Uterus (tissue), 4 donors: Measurements from ENCODE around the gene CPNE4. TPM values are rescaled to one million over a fixed set of nuclear protein-coding genes. Genes with fewer than 3 reads are reported as not detected.

Experiments used
- DNase-seq, 2 donors: peaks; one replicate each; pipeline ENCODE4 v3.0.0-alpha.2; 2019 to 2020
- H3K27ac ChIP-seq, 2 donors: fragments of 200-600 bp; sonication (generic); 1 replicate in 1 of 2; 2 replicates in 1 of 2; pipeline ENCODE4 v1.5.1; 2016 to 2018
- H3K27me3 ChIP-seq, 2 donors: fragments of 200-600 bp; sonication (generic); one replicate each; pipeline ENCODE4 v1.5.1; 2018 to 2019; ENCODE audit warnings: control low read depth in 1 of 2
- H3K36me3 ChIP-seq, 2 donors: fragments of 200-600 bp; sonication (generic); one replicate each; pipeline ENCODE4 v1.5.1; 2019; ENCODE audit warnings: control low read depth in 1 of 2
- H3K4me1 ChIP-seq, 2 donors: fragments of 200-600 bp; sonication (generic); one replicate each; pipeline ENCODE4 v1.5.1; 2018 to 2019; ENCODE audit warnings: control low read depth in 1 of 2
- H3K4me3 ChIP-seq, 2 donors: fragments of 200-600 bp; sonication (generic); 1 replicate in 1 of 2; 2 replicates in 1 of 2; pipeline ENCODE4 v1.5.1; 2018 to 2019; ENCODE audit warnings: mild to moderate bottlenecking in 1 of 2
- H3K9me3 ChIP-seq, 2 donors: fragments of 200-600 bp; sonication (generic); one replicate each; pipeline ENCODE4 v1.5.1; 2019; ENCODE audit warnings: control low read depth in 1 of 2
- POLR2A ChIP-seq, 2 donors: fragments of 450-650 bp; IDR thresholded peaks; one replicate each; pipeline ENCODE4 v1.6.1; 2016; ENCODE audit warnings: antibody characterized with exemption in 2 of 2, mild to moderate bottlenecking in 1 of 2, moderate library complexity in 1 of 2
- intact Hi-C: fragments of 100-400 bp; cut with DNase I; formaldehyde crosslinking; loops from one replicate; pipeline ENCODE4 v1.15.1; 2023; ENCODE audit warnings: low total_unique reads
- microRNA-seq: library from miRNA; unstranded; fragments of <30 nt; microRNA quantifications from one replicate; pipeline ENCODE4, GENCODE V29; 2016; ENCODE audit warnings: borderline microRNAs expressed, borderline replicate concordance
- small RNA-seq: library from RNA; depleted of rRNA; stranded (forward); fragments of <200 nt; gene quantifications from one replicate; pipeline ENCODE3, GENCODE V24; 2016
- total RNA-seq, 4 donors: library from RNA; depleted of rRNA in 3 of 4; stranded (reverse); fragments of >200 nt in 3 of 4; gene quantifications; one replicate each; pipeline versions ENCODE4 v1.1.0 to v1.2.4, GENCODE V29; 2014 to 2023
- TF ChIP-seq, protein P1 (sequence below), 4 experiments: fragments of 200-600 bp in 2 of 4; fragments of 450-650 bp in 2 of 4; sonication (generic) in 2 of 4; IDR thresholded peaks; one replicate each; pipeline ENCODE4 v1.5.1; 2016 to 2019; ENCODE audit warnings: antibody characterized with exemption in 4 of 4, mild to moderate bottlenecking in 2 of 4, moderate library complexity in 1 of 4
- donor health status: DM: yes; HTN: yes; CAD: no.

CPNE4 gene
- total RNA-seq, 4 donors from 2014 or later = 0.35 TPM; not detected in 3

DNA sequence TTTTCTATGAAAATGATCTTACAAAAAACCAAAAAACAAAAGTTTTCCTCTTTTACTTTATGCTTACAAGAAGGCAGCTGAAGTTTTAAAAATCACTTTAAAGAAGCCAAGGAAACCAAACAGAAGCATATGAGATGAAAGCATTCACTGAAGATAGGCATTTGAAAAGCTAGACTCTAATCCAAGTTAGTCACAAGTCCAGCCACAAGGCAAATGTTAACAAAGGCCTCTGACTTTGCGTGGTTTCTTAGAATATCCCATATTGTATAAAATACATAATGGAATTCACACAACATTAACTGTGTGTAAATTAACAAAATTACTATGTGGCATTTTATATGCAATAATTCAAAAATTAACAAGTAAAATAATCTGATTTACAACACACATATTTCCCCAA lies 549.7 kb downstream of the CPNE4 start:
- TF ChIP-seq, protein P1, sequence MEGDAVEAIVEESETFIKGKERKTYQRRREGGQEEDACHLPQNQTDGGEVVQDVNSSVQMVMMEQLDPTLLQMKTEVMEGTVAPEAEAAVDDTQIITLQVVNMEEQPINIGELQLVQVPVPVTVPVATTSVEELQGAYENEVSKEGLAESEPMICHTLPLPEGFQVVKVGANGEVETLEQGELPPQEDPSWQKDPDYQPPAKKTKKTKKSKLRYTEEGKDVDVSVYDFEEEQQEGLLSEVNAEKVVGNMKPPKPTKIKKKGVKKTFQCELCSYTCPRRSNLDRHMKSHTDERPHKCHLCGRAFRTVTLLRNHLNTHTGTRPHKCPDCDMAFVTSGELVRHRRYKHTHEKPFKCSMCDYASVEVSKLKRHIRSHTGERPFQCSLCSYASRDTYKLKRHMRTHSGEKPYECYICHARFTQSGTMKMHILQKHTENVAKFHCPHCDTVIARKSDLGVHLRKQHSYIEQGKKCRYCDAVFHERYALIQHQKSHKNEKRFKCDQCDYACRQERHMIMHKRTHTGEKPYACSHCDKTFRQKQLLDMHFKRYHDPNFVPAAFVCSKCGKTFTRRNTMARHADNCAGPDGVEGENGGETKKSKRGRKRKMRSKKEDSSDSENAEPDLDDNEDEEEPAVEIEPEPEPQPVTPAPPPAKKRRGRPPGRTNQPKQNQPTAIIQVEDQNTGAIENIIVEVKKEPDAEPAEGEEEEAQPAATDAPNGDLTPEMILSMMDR (IDR thresholded peaks at IDR 0.05) = no peak
- no peak for TF ChIP-seq POLR2A (IDR thresholded peaks at IDR 0.05)
- H3K4me3 ChIP-seq = no peak overlapping the region
- no peaks in the 10 kb centered on the region for H3K4me1 ChIP-seq
- no peak overlapping the region for H3K27ac ChIP-seq
- intact Hi-C loops = no loop called here
- H3K9me3 ChIP-seq = no peaks in the 10 kb centered on the region
- no peaks in the 10 kb centered on the region for H3K36me3 ChIP-seq
- DNase-seq = no peak
- no peaks in the 10 kb centered on the region for H3K27me3 ChIP-seq

DNA sequence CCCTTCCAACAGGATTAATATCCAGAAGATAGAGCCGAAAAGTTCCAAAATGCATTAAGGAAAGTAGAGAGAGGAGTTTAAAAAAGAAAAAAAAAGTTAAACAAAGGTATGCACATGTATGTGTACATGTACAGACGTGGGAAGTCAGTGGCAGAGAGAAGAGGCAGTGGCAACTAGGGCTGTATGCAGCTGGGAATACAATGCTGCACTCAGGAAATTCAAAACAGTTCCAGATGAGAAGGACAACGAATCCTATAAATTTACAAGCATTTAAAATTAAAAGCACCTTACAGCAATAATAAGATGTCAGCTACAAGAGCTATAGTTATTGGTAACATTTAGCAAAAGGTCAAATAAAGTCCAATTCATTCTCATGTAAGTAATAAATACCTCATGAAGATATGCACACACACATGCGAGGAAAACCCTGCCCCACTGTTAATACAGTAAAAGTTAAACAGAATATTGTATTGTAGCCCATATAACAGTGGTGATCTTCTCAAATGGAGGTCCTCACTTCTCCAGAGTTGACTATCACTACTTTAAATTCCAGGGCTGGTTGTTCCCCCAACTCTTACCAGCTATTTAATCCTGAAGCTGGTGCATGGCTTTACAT lies 550.2 kb downstream of the CPNE4 start:
- no peak for TF ChIP-seq POLR2A (IDR thresholded peaks at IDR 0.05)
- TF ChIP-seq, protein P1 (IDR thresholded peaks at IDR 0.05) = no peak
- DNase-seq = no peak
- Histone ChIP-seq H3K9me3 (no peaks in the 10 kb centered on the region), H3K36me3 (no peaks in the 10 kb centered on the region), H3K4me3 (no peak overlapping the region), H3K27me3 (no peaks in the 10 kb centered on the region), H3K27ac (no peak overlapping the region), H3K4me1 (no peaks in the 10 kb centered on the region)
- intact Hi-C loops = no loop called here

Small RNA genes within 50 kb of the gene (microRNA-seq; reads per million reads assigned to microRNA genes)
- gene MIR5704 = not detected

Small RNA genes within 50 kb of the gene (small RNA-seq; reads per million reads assigned to genes)
- gene AC107027.2 (not detected), gene MIR5704 (not detected)
